Measurements from ENCODE around the gene PNLIPRP1. TPM values are rescaled to one million over a fixed set of nuclear protein-coding genes. Genes with fewer than 3 reads are reported as not detected.

Gene PNLIPRP1
- total RNA-seq, 1 experiment from 2014 or later = not detected

DNA sequence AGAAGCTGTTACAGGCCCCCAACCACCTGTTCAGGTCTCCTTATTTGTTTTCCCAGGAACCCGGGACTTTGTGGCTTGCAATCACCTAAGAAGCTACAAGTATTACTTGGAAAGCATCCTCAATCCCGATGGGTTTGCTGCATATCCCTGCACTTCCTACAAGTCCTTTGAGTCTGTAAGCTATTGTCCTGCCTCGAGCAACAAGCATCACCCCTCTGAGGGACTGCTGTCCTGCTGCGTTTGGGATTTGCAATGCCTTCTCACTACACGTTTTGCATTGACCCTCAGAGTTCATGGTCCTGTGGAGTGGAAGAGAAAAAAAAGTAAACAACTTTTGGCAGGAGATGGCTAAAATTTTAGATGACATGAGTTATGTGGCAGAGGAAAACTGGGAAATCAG is 9.2 kb downstream of the PNLIPRP1 start:
- DNase-seq (ENCODE audit: low read depth) = no peak

DNA sequence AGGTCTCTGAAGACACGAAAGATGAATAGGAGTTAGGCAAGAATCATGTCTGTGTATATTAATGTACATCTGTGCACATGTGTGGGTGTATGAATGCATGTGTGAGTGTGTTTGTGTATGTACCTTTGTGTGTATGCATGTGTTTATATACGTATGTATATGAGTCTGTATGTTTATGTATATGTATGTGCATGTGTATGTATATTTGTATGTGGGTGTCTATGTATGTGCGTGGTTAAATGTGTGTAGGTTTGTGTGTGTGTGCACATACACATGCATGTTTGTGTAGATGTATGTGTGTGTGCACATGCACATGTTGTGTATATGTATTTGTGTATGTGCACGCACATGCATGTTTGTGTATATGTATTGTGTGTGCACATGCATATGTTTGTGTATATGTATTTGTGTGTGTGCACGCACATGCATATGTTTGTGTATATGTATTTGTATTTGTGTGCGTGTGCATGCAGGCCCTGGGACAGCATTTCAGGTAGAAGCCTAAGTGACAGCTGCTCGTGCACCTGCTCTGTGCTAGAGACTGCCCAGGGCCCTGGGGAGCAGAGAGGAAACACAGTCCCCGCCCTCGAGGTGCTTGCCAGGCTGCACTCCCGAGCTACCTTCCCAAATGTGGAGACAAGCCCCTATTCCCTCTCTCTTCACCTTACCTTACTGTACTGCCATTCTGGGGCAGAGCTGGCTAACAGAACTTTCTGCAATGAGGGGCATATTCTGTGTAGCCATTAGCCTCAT is 12.1 kb downstream of the PNLIPRP1 start:
- DNase-seq (ENCODE audit: low read depth) = no peak

DNA sequence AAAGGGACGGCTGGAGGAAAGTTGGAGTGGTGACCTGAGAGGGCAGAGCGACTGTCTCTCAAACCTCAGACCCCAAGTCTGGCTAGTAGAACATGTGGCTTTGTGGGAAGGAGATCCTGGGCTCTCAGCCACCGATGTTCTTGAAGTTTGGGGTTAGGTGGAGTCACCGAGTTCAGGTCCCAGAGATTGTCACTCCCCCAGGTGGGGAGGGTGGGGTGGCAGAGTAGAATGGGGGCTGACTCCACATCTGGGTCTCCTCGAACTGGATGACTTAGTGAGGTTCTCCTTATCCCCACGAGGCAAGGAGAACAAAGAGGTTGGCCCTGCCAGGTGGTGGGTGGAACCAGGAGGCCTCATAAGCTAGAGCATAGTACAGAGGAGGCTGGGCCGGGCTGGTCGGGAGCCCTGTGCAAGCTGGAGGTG is 15.3 kb downstream of the PNLIPRP1 start:
- DNase-seq (ENCODE audit: low read depth) = no peak

DNA sequence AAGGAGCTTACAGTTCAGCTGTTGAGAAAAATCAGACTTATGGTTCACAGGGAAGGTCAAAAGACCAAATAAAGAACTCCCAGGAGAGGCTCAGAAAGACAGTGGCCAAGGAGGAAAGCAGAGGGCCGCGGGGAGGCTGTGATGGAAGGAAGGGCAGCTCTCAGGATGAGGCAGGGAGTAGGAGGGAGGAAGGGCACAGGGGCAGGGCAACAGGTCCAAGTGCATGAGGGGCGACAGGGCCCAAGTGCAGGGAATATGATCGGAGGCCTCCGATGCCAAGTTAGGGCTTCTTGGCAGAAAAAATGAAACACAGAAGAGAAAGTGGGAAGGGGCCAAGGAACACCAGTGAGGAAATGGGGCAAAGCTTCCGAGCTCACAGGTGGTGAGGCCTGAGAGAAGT is 16.6 kb downstream of the PNLIPRP1 start:
- no peak for DNase-seq (ENCODE audit: low read depth)

DNA sequence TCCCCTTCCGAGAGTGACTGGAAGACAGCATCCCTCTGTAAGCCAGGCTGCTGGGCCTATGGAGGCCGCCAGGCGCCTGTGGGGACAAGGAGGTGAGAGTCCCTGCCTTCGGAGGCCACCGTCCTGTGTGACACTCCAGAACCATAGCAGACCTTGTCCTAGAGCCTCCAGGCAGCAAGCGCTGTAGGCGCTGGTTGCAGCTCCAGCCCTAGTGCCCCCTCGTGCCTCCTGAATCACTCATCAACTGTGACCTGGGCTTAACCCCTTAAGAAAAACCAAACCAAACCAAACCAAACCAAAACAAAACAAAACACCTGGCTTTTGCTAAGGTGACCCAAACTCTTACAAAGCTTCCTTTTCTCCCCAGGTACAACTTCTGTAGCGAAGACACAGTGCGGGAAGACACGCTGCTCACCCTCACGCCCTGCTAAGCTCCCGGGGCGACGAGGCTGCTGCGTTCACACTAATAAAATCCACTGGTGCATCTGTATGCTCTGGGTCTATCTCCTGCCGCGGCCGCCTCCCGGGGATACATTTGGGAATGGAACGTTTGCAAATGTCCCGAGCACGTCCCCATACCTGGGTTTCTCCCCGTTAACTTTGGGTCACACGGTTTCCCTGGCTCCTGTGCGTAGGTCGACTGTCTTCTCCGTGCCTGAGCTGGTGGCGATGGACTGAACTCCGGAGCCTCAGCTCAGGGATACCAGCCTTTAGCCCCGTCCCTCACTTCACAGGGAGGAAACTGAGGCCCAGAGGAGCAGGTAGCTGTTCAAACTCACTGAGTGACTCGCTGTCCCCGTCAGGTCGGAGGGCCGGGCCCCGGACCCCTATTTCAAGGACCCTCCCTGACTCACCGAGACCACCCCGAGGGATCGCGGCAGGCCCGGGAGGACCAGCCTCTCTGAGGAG is 18.2 kb downstream of the PNLIPRP1 start:
- DNase-seq (ENCODE audit: low read depth) = no peak

DNA sequence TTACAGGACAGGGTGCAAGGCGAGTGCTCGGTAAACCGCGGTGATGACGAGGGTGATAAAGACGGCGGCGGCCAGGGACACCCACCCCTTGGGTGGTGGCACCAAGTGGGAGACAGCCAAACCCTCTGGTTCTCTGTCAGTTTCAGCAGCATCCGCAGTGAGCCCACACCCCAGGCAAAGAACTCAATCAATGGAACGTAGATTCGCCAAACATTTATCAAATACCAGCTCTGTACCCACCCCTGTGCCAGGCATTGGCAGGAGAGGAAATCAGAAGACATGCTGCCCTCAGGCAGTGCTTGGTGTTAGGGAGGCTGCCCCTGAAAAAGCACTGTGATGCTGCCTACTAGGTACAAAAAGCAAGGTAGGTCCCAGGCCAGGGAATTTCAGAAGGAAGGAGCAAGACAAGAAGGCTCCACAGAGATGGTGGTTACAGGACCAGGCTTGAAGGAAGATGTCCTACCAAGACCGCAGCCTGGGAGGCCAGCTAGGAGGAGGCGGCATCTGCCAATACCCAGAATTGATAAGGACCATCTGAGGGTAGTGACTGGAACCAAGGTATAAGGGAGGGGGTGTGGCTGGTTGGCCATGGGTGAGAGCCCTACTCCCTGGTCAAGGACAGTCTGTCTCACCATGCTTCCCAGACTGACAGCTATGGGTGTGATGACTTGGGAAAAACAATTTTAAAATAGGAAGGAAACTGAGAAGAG is 19.8 kb downstream of the PNLIPRP1 start:
- no peak for DNase-seq (ENCODE audit: low read depth)

DNA sequence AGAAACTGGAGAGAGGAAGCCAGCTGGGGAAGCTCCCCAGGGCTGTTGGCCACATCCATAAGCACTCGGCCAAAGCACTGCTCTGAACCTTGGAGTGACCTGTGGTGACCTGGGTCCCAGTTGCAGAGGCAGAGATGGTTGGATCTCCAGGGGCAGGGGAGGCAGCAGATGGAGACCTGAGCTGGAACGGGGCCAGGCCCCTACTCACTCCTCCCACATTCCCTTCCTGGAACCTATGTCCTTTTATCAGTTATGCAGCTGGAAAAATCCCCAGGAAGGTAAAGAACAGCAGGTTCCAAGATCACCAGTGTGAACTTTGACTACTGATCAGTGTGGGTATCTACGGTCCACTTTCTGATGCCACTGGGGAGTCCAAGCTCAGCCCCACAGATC is 20.4 kb downstream of the PNLIPRP1 start:
- no peak for DNase-seq (ENCODE audit: low read depth)

DNA sequence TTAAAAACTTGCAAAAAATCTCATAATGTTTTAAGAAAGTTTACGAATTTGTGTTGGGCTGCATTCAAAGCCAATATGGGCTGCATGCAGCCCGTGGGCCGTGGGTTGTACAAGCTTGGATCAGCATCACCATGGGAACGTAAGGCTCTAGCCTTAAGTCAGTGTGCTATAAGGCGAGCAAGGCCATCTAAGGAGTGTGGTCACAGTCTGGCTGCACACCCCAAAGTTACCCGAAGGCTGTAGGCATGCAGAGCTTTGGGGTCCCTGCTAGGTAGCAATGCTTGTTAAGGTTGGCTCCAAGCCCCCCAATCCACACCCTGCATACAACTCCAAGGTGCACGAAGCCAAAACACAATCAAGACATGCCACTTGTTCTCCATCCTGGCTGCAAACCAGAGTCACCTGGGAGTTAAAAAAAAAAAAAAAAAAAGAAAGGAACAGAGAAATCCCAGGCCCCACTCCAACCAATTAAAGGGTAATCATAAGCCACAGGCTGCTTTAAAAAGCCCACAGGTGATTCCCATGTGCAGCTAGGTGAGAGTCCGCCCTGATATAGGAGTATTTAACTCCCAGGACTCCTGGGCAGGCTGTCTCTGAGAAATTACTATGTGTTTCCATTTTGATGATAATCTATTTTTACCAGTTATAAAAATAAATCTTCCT is 21.5 kb downstream of the PNLIPRP1 start:
- DNase-seq (ENCODE audit: low read depth) = no peak

DNA sequence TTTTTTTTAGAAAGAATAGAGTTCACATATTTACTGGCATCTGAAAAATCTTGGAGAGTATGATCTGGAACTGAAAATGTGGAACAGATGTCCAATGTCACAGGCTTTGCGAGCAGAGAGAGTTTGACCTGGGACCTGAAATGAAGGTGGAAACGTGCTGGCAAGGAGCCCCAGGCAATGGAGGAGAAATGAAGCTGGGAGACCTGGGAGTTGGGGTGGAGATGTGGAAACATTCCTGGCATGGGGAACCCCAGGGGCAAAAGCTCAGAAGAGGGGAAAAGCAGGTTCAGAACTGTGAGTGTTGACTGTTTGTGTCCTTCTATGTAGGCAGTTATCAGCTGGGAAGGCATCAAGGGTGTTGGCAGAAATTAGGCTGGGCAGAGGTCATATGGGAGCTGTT is 22.7 kb downstream of the PNLIPRP1 start:
- DNase-seq (ENCODE audit: low read depth) = no peak

DNA sequence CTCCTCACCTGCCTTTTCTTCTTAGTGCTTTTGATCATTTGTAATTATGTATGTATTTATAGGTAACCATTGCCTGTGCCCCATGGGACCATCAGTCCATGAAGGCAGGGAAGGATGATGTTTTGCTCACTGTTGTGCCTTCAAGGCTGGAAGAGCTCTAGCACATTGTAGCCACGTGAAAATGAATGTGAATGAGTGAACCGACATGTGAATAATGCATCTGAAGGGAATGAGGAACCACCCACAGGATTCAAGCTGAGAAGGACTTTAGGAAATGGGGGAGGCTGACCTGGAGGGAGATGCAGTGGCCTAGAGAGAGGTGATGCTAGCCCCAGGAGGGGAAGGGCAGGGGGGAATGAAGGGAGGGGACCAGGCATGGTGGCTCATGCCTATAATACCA is 24.0 kb downstream of the PNLIPRP1 start:
- no peak for DNase-seq (ENCODE audit: low read depth)

DNA sequence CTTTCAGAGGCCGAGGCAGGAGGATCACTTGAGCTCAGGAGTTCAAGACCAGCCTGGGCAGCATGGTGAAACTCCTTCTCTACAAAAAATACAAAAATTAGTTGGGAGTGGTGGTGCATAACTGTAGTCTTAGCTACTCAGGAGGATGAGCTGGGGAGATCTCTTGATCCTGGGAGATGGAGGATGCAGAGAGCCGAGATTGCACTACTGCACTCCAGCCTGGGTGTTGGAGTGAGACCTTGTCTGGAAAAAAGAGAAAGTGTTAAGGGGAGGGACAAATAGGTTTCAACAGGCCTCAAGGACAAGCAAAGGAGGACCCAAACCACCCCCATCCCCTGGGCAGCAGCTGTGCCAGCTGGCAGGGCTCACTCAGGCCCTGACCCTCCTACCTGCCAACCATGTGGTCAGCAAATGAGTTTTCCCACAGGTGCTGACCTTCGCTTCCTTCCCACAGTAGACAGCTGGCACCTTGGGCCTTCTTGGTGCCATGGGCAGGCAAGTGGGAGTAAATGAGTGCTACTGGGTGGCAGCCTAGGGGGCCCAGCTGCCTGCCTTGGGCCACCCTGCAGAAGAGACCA is 24.5 kb downstream of the PNLIPRP1 start:
- no peak for DNase-seq (ENCODE audit: low read depth)

DNA sequence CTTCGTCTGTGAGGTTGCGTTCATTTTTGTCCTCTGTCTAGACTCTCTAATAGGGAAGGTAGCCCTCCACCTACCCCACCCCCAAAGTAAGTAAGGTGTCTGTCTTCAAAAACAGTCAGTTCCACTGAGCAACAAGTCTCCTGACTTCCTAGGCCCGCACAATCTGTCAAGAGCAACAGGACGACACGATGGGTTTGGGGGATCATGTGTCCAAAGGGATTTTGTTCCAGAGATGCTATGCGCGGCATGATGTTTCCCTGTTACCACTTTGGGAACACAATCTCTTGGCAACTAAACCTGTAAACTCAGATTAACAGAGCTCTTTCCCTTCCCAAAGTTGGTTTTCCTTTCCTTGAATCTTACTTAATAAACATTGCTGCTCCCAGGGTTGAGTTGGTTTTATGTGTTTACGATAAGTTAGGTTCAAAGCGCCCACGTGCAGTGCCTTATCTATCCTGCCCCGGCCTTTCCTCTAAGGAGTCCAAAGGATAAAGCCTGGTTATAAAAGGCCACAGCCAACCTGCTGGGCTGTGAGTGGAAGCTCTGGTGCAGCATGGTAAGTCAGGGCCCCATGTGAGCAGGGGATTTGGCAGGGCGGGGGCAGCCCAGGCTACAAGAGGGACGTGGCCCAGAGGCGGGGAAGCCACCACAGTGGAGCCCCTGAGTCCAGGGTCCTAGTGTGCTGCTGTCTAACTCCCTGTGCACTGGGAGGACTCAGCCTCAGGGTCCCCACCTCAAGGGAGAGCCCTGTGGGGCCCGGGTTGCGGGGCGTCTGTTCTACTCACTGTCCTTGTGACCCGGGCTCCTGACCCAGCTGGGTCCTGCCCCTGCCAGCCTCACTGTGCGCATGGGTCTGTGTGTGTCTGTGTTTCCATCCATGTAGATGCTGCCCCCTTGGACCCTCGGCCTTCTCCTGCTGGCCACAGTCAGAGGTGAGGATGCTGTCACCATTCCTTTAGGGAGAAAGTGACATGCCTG is 30.0 kb downstream of the PNLIPRP1 start, which contains the start of gene PNLIPRP2:
Gene PNLIPRP2, plus strand, starts transcription at position 531 of the 978 bp plus-strand sequence.
- no peak for DNase-seq (ENCODE audit: low read depth)

DNA sequence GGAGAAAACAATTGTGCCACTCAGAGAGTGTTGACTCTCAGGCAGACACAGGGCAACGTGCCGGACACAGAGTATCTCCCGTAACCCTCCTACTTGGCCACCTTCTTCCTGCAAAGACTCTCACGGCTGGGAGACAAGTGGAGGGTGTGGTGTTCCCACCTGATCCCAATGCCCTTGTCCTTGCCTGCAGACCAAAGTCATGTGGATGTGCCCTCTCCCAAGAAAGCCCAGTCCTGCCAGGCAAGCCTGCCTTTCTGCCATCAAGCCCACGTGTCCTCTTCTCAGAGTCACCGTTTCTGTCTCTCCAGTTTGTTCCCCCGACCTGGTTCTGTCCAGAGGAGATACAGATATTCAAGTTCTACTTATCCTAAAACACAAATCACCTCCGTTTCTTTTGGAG is 30.7 kb downstream of the PNLIPRP1 start:
- DNase-seq (ENCODE audit: low read depth) = no peak

DNA sequence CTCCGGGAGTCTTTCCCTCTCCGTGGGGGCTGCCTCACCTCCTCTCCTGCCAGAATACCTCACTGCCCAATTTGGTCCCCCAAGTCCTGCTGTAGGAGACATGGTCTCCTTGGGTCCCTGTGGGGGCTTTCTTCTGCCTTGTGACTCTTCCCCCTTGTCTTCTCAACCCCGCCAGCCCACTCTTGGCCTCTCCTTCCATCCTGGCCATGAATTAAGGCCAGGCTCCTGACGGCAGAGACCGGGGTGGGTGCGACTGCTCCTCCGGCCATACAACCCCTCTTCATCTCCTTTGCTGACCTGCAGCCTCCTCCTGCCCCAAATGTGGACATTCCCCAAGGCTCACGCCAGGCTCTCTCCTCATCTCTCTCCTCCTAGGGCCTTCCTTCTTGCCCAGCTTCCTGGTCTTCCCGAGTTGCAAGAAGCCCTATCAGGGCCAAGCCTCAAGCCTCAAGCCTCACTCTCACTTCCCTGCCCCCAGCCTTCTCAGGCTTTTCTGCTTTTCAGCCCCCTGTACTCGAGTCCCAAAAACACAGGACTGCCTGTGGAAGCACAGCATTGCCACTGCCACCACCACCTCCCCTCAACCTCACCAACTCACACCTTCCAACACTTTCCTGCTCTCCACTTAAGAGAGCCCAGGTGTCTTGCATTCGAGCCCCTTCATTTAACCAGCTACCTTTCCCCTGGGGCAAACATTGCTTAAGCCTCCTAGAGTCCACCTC is 31.3 kb downstream of the PNLIPRP1 start:
- no peak for DNase-seq (ENCODE audit: low read depth)

DNA sequence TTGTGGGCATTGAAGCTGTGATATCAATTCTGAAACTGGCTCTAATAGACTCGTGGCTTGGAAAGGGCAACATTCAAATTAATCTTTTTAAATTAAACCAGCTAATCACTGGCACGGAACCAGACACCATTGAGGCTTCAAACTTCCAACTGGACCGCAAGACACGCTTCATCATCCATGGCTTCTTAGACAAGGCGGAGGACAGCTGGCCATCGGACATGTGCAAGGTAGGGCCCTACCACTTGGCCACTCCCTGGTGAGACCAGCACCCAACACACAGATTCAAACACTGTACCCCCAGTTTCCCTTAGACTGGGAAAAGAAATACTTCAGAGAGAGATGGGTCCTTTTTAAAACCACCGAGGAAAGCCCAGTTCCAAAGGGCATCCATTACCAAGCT is 35.1 kb downstream of the PNLIPRP1 start:
- DNase-seq (ENCODE audit: low read depth) = no peak

DNA sequence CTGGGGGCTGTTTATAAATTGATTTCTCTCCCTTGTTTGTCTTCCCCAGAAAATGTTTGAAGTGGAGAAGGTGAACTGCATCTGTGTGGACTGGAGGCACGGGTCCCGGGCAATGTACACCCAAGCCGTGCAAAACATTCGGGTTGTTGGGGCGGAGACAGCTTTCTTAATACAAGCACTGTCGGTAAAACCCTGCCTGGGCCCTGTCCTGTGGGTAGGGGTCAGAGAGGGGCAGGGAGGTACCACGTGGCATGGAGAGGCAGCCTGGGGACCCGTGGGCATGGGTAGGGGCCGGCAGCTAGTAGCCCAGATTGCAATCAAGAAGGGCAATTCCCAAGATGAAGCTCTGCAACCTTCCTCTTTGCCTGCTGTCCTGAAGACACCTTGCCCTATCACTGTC is 36.1 kb downstream of the PNLIPRP1 start:
- DNase-seq (ENCODE audit: low read depth) = no peak

DNA sequence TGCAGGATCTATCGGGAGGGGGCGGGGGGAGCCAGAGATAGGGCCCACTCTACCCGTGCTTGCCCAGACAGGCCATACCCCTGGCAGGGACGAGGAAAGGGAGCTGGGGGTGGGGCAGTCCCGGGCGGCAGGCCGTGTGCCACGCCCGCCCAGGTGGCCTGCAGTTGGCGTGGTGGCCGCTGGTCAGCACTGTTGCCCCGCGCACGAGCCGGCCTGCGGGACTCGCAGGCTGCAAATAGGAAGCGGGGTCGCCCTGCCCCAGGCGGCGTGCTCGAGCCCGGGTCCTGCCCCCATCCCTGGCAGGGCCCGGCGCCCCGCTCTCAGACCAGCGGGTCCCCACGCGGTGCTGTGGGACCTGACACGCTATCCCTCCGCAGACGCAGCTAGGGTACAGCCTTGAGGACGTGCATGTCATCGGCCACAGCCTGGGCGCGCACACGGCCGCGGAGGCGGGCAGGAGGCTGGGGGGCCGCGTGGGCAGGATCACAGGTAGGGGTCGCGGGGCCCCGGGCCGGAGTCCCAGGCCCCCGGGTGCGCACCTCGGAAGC is 36.7 kb downstream of the PNLIPRP1 start:
- DNase-seq (ENCODE audit: low read depth) = peak; percentile 51

DNA sequence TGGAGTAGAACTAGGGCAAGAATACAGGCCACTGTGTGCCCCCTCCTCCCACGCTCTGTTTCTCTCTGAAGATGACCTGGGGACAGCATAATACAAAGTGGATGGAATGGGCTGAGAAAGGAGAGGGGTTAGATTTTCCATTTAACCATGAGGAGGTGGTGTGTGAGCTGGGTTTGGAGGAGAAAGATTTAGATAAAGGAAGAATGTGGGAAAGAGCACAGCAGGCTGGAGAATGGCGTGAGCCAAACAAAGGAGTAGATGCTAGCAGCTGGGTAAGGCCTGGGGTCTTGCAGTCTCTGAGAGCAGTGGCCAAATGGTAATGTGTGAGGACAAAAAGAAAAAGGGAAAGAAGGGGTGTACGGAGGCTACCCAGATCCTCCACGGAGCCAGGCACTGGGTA is 38.6 kb downstream of the PNLIPRP1 start:
- DNase-seq (ENCODE audit: low read depth) = no peak

DNA sequence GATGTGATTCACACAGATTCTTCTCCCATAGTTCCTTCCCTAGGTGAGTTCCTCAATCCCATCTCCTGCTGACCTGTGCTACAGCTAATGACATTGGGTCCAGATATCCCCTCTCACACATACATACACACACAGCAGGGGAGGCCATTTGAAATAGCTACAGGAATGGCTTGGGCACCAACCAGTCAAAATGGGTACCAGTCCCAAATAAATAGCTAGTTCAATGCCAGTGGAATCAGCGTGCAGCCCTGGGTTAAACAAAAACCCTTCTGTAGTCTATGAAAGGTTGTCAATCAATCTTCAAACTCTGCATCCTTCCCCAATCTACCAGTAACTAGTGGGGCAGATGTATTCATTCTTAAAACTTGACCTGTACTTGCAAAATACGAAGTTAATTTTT is 39.3 kb downstream of the PNLIPRP1 start:
- no peak for DNase-seq (ENCODE audit: low read depth)
